ENCODE data around the gene PPP6R2.
A peak's percentile ranks its signal among the peaks of the same experiment; 100 is the strongest.

The PPP6R2 gene

DNA sequence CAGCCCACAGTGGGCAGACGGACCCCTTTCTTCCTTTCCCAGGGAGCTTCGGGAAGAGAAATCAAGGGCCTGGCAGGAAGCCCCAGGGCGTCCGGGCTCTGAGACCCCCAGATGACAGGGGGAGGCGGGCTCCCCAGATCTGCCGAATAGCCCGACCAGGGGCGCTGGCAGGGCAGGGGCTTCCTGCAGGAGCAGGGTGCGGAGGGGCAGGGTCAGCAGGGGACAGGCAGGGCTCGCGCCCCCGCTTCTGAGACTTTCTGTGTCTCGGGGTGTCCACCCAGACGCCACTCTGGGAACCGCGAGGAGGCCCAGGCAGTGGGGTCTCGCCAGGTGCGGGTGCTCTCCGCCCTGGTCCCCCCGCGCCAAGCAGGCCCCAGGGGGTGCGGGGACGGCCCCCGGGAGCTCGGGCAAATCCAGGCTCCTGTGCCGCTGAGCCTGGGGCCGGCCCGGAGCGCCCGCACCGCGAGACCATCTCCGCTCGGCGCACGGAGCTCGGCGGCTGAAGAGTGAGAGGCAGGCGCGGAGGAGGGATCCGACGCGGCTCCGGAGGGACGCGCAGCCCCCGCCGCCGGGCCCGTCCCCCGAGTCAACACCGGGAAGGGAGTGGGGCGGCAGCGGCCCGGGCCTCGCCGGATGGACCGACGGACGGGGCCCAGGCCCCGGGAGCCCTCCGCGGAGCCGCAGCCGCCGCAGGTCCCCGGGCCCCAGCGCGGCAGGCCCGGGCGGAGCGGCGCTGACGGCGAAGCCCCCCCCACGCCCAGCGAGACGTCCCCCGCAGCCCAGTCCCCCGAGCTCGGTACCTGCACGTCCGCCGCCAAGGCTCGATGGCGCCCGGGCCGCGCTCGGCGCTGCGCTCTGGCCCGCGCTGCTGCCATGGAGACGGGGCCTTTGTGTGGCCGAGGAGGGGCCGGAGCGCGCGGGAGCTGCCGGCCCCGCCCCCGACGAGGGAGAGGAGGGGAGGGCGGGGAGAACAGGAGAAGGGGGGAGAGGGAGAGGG lies 36.1 kb upstream of the PPP6R2 start, which contains the start of gene PLXNB2:
PLXNB2 (minus strand) TSS at position 894 of the 997 bp plus-strand sequence. CDS start 17,062 bp downstream, outside the sequence.
- Histone ChIP-seq H3K79me2 (ENCODE audit: insufficient read depth, low read length) (peaks cover 37% of the 10 kb centered on the region), H3K4me1 (ENCODE audit: insufficient read depth, low read length, poor library complexity, severe bottlenecking) (peaks cover 75% of the 10 kb centered on the region), H3K36me3 (ENCODE audit: insufficient read depth, low read length) (no peaks in the 10 kb centered on the region), H3K9me3 (ENCODE audit: insufficient read depth, low read depth, low read length) (no peaks in the 10 kb centered on the region), H3K27me3 (ENCODE audit: insufficient read depth, low read length, poor library complexity, severe bottlenecking) (no peaks in the 10 kb centered on the region), H3K4me3 (ENCODE audit: low read length, poor library complexity, severe bottlenecking) (peak within 1 kb of the TSS; percentile 76), H2AFZ (ENCODE audit: low read length) (0 out of 2 replicates have a peak within 1 kb of the TSS, but pooled peaks have one; percentile 12), H3K9me2 (replicated peaks; ENCODE audit: low read depth, low read length) (no peaks in the 10 kb centered on the region), H3K9ac (ENCODE audit: low read depth, low read length, poor library complexity, severe bottlenecking) (peak within 1 kb of the TSS; percentile 80), H3F3A (ENCODE audit: low read depth) (0 out of 2 replicates have a peak, but pooled peaks cover 5% of the 10 kb centered on the region), H4K20me1 (ENCODE audit: insufficient read depth, low read length, poor library complexity, severe bottlenecking) (peaks cover 10% of the 10 kb centered on the region), H3K4me2 (ENCODE audit: low read depth, low read length, poor library complexity, severe bottlenecking) (peak within 1 kb of the TSS; percentile 86)
- TF ChIP-seq CTCF (conservative IDR thresholded peaks at IDR 0.05; ENCODE audit: low read length) (no peak), EZH2phosphoT487 (IDR thresholded peaks at IDR 0.05; ENCODE audit: borderline replicate concordance) (no peak)

DNA sequence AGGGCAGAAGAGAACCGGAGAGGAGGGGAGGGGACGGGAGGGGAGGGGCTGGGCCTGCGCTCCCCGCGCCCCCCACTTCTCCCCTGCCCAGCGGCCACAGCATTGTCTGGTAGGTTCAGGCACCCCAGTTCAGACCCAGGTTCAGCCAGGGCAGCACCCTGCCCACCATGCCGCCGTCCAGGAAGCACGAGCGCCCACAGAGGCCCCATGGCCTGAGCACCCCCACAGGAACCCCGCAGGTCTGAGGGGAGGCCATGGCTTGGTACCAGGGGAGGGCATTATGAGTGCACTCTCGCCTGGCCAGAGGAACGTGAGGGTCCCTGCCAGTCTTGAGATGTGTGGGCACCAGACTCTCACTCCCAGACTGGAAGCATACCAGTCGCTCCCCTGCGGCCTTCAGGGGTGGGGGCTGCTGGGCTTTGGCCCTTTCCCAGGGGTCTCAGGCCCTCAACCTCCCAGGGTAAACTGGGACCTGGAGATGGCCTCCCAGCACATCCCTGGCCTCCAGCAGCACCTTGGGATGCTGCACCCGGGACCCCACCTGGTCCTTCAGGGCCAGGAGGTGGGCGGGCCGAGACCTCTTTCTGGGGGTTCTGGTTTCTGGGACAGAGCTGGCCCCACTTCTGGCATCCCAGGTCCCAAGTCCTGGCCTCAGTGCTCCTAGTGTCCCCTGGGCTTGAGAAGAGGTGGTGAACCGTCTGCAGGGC lies 35.1 kb upstream of the PPP6R2 start:
- Histone ChIP-seq H3K9me3 (ENCODE audit: insufficient read depth, low read depth, low read length) (no peaks in the 10 kb centered on the region), H3K27me3 (ENCODE audit: insufficient read depth, low read length, poor library complexity, severe bottlenecking) (no peaks in the 10 kb centered on the region), H3K79me2 (ENCODE audit: insufficient read depth, low read length) (peaks cover 36% of the 10 kb centered on the region), H3K4me2 (ENCODE audit: low read depth, low read length, poor library complexity, severe bottlenecking) (peak overlapping the region; percentile 67), H3K4me3 (ENCODE audit: low read length, poor library complexity, severe bottlenecking) (peak overlapping the region; percentile 31), H3K4me1 (ENCODE audit: insufficient read depth, low read length, poor library complexity, severe bottlenecking) (peaks cover 69% of the 10 kb centered on the region), H3F3A (ENCODE audit: low read depth) (0 out of 2 replicates have a peak, but pooled peaks cover 5% of the 10 kb centered on the region), H4K20me1 (ENCODE audit: insufficient read depth, low read length, poor library complexity, severe bottlenecking) (peaks cover 10% of the 10 kb centered on the region), H3K9me2 (replicated peaks; ENCODE audit: low read depth, low read length) (no peaks in the 10 kb centered on the region), H3K9ac (ENCODE audit: low read depth, low read length, poor library complexity, severe bottlenecking) (peak overlapping the region; percentile 34), H3K36me3 (ENCODE audit: insufficient read depth, low read length) (no peaks in the 10 kb centered on the region), H2AFZ (ENCODE audit: low read length) (no peak overlapping the region)
- TF ChIP-seq EZH2phosphoT487 (IDR thresholded peaks at IDR 0.05; ENCODE audit: borderline replicate concordance), result no peak
- TF ChIP-seq CTCF (conservative IDR thresholded peaks at IDR 0.05; ENCODE audit: low read length), result no peak

DNA sequence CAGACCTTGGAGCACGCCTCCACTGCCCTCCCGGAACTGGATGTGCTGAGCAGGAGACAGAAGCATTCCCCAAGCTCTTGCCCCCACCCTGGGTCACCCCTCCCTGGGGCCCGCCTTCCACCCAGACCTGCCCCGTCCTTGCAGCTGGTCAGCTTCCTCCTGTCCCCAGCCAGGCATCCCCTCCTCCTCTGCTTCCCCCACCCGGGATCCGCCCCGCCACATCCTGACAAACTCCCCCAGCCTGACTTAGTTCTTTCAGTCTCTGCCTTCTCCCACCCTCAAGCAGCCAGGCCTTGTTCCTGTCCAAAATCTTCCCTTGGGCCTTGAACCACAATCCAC lies 34.6 kb upstream of the PPP6R2 start:
- H4K20me1 ChIP-seq (ENCODE audit: insufficient read depth, low read length, poor library complexity, severe bottlenecking), result peaks cover 9% of the 10 kb centered on the region
- peak overlapping the region; percentile 34 for H3K9ac ChIP-seq (ENCODE audit: low read depth, low read length, poor library complexity, severe bottlenecking)
- no peaks in the 10 kb centered on the region for H3K36me3 ChIP-seq (ENCODE audit: insufficient read depth, low read length)
- H3K9me3 ChIP-seq (ENCODE audit: insufficient read depth, low read depth, low read length), result no peaks in the 10 kb centered on the region
- H3K9me2 ChIP-seq (replicated peaks; ENCODE audit: low read depth, low read length), result no peaks in the 10 kb centered on the region
- 0 out of 2 replicates have a peak, but pooled peaks cover 5% of the 10 kb centered on the region for H3F3A ChIP-seq (ENCODE audit: low read depth)
- no peaks in the 10 kb centered on the region for H3K27me3 ChIP-seq (ENCODE audit: insufficient read depth, low read length, poor library complexity, severe bottlenecking)
- peaks cover 67% of the 10 kb centered on the region for H3K4me1 ChIP-seq (ENCODE audit: insufficient read depth, low read length, poor library complexity, severe bottlenecking)
- peak overlapping the region; percentile 67 for H3K4me2 ChIP-seq (ENCODE audit: low read depth, low read length, poor library complexity, severe bottlenecking)
- TF ChIP-seq CTCF (conservative IDR thresholded peaks at IDR 0.05; ENCODE audit: low read length) (no peak), EZH2phosphoT487 (IDR thresholded peaks at IDR 0.05; ENCODE audit: borderline replicate concordance) (no peak)
- peaks cover 34% of the 10 kb centered on the region for H3K79me2 ChIP-seq (ENCODE audit: insufficient read depth, low read length)
- no peak overlapping the region for H2AFZ ChIP-seq (ENCODE audit: low read length)
- H3K4me3 ChIP-seq (ENCODE audit: low read length, poor library complexity, severe bottlenecking), result peak overlapping the region; percentile 31

Data from Loucy (cell line).